Activated T-cell treated with anti-CD3 and anti-CD28 coated beads, Interleukin-2, amount 50 U/mL, for 1 hour (primary cell): ENCODE measurements around the gene COL16A1.

Source experiments
- DNase-seq: peaks from one replicate; pipeline ENCODE4 v3.0.0-alpha.2; 2020

Gene COL16A1

DNA sequence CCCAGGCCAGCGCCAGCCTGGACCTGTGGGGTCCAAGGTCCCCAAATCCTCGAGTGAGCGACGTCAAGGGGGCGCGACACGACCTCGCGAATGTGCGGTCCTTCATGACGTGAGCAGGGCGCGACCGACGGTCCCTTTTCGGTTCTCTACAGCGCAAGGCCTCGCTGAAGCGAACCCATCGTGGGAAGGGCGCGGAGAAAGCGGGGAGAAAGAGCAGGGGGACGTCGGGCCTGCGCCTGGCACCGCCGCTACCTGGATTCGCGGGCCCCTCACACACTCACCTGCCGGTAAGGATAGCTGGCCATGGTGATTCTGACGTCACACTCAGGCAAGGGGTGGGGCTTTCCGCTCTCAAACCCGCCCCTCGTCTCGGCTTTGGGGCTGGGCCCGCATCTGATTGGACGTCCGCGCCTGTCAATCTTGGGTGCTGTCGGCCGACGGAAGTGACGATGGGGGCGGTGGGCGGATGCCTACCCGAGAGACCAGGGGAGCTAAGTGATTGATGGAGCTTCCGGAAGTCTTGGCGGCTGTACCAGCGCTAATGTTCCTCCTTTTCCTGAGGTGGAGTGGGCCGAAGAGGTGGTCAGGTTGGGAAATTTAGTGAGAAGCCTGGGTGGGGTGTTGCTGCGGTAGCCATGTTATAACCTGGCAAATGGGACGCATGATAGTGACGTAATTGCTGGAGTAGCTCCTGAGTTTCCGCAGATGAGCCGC is 59.1 kb downstream of the COL16A1 start, which contains the start of gene PEF1:
Gene PEF1, minus strand, starts transcription at position 317 of the 714 bp plus-strand sequence. Its CDS starts 12 bp downstream, at position 305.
- peak; percentile 99 for DNase-seq

- no peak for DNase-seq
Observed at GRCh38 chr1:31643976-31644559, 59.7 kb downstream of the COL16A1 start.

DNA sequence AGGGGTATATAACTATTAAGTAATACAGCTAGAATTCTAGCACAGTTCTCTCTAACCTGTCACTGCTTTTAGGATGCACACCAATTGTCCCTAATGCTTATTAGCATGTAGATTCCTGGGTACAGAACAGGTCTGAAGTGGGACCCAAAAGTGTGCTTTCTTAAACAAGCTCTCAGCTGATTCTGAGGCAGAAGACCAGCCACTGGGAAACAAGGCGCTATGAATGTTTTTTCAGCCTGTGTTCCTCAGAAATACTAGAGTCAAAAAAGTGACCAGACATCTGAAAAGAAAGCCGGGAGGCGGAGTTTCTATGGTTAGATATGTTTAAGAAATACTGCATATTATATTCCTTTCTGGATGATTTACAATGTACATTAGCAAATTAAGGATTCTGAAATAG is 60.9 kb downstream of the COL16A1 start:
- DNase-seq: no peak

DNA sequence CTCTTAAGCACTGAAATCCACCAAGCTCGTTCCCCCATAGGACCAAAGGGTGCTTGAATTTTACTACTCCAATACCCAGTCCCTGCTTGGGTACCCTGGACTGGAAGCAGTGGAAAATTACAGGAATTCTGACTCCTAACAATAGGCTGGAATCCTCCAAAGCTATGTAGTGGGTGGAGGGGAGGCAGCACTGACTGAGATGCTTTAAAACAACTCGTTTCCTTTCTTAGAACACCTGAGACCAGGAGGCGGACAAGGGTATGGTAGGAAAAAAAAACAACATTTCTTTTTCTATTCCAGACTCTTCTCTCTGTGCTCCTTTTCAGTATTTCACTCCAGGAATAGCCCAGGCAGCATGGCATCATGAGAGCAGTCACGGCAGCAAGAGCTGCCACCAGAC is 61.5 kb downstream of the COL16A1 start:
- no peak for DNase-seq

GRCh38 chr1:31640964-31641363 is 62.9 kb downstream of the COL16A1 start:
- DNase-seq: no peak

DNA sequence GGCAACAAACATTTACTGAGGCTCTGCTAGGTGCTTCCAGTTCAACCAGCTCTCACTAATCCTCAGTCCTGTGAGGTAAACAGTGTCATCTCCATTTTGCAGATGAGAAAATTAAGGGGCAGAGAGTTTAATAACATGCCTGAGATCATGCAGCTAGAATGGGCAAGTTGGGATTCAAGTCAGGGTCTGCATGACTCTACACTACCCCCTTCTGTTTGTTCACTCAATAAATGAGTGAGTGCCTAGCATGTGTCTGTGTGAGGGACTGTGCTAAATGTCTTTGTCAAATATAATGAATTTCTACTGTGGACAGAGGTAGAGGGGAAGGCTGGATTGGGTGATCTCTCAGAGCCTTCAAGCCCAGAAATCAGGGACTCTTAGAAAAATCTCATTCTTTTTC is 63.6 kb downstream of the COL16A1 start:
- no peak for DNase-seq

- DNase-seq: no peak
Observed at GRCh38 chr1:31639543-31639942, 64.3 kb downstream of the COL16A1 start.

GRCh38 chr1:31637915-31638673 is 65.7 kb downstream of the COL16A1 start:
- DNase-seq: no peak

- no peak for DNase-seq
Observed at GRCh38 chr1:31633117-31633516, 70.7 kb downstream of the COL16A1 start.

DNA sequence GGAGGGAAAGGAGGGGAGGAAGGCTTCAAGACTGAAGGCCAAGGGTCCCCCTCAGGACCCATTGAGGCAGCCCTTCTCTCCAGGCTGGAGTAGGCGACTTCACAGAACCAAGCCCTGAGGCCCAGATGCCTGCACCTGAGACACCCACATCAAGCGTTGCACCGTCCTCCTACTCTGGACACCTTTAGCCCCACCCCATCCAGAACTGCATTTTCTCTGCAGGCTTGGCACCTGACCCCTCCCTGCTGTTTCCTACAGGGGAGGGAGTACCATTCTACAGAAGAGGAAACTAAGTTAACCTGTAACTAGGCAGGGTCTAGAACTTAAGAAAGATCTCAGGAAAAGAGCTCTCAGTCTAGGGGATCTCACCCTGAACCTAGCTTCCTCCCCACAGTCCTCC is 71.2 kb downstream of the COL16A1 start:
- no peak for DNase-seq

GRCh38 chr1:31628931-31629556 is 74.8 kb downstream of the COL16A1 start:
- no peak for DNase-seq

DNA sequence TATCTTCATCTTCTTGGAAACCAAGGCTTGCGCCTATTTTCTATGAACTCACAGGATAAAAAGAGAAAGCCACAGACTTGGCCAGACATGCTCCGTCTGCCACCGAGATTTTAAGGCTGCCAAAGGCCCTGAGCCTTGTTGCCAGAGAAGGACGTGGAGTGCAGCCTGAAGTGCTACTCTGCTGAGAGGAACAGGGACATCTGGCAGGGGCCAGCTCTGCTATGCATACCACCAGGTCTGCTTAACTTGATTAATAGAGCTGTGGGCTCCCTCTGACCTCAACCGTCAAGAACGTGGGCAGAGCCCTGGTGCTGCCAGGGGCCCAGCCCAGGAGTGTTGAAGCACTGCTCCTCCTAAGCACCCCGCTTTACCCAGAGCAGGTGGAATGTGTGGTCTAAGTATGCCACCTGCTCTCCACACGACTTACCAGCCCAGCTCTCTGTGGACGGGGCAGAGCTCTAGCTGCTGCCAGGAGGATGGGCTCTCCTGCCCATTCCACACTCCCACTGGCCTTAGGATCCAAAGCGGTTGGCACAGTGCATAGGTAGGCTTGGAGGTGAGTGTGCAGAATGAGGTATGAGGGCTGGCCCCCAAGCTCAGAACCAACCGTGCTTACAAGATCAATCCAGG is 75.8 kb downstream of the COL16A1 start:
- DNase-seq: no peak

GRCh38 chr1:31627301-31627929 is 76.4 kb downstream of the COL16A1 start:
- no peak for DNase-seq

DNA sequence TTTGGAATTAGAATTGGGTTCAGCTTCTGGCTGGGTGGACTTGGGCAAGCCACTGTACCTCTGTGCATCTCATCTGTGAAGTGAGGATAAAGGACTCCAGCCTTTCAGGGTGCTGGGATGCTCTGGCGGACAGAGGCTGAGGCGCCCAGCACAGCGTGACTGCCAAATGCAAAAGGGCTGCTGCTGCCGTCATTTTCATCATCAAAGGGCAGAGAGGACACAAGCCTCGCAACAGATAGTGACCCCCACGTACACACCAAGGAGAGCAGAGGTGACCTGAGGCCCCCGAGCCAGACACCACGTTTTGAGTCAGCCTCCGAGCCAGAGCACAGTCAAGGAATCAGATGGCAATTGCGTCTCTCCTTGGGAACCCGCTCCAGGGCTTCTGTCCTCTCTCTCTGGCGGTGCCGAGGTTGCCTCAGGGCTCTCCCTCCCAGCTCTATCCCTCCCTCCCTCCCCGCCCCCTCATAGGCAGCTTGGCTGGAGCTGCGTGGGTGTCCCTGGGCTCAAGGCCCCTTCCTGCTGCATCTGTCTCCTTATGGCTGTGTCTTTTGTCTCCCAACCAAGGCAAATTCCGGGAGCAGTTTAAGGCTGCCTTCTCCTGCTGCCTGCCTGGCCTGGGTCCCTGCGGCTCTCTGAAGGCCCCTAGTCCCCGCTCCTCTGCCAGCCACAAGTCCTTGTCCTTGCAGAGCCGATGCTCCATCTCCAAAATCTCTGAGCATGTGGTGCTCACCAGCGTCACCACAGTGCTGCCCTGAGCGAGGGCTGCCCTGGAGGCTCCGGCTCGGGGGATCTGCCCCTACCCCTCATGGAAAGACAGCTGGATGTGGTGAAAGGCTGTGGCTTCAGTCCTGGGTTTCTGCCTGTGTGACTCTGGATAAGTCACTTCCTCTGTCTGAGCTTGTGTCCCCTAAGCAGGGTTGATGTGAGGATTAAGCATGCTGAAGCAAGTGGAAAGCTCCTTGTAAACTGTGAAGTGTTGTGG is 77.3 kb downstream of the COL16A1 start:
- no peak for DNase-seq

DNA sequence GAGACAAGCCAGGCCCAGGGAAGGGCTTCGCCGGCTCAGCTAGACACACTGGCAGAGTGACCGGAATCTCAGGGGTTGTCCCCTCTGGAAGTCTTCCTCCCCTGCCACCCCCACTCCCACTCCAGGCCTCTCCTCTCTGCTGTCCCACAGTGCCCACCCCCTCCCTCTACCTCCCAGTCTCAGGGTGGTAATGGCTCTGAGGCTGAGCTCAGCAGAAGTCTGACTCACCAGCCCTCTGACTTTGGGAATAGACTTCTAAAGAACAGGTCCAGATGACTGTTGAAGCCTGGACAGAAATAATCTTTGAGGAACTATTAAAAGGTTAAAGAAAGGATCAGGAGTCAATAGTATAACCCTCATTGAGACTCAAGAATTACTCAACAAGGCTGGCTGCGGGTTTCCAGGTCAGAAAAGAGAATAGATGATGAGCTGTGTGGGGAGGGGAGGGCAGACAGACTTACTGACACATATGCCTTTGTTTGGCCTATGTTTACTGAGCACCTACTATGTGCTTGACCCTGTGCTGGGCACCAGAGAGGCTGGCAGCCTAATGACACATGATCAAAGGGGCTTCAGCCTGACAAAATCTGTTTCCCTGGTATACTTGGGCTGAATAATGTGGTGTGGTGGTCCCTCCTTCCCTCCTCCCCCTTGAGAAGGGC is 78.1 kb downstream of the COL16A1 start:
- DNase-seq: no peak

- no peak for DNase-seq
Observed at GRCh38 chr1:31624731-31625514, 78.9 kb downstream of the COL16A1 start.

GRCh38 chr1:31624309-31624708 is 79.5 kb downstream of the COL16A1 start:
- no peak for DNase-seq

DNA sequence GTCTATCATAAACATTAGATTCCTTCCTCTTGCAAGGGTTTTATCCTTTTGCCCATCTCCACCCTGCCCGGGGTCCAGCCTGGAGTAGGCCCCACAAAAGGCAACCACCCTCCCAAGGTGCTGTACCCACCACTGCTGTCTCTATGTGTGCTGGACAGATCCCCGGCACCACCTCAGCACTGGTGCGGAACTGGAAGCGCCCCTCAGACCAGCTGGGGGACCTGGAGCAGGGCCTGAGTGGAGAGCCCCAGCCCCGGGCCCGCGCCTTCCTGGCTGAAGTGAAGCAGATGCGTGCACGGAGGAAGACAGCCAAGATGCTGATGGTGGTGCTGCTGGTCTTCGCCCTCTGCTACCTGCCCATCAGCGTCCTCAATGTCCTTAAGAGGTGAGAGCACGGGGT is 80.5 kb downstream of the COL16A1 start:
- DNase-seq: no peak

GRCh38 chr1:31621847-31622730 is 81.7 kb downstream of the COL16A1 start:
- DNase-seq: no peak
